IPS-18a (cell line): ENCODE measurements around the gene DDX60.
"Not testable (repeated sequence)": the region's sequence is repeated elsewhere in the genome, so short reads cannot be mapped to it uniquely, and the experiment has no call there.

ENCODE experiments used
- H3K27ac ChIP-seq: one replicate; pipeline ENCODE4 v1.5.1; 2013; ENCODE audit warnings: low read length
- H3K27me3 ChIP-seq: one replicate; pipeline ENCODE4 v1.6.1; 2013; ENCODE audit warnings: mild to moderate bottlenecking, low read length; ENCODE audit not compliant: control insufficient read depth, insufficient read depth
- H3K36me3 ChIP-seq: one replicate; pipeline ENCODE4 v1.6.1; 2013; ENCODE audit warnings: low read depth, low read length; ENCODE audit not compliant: control insufficient read depth
- H3K4me1 ChIP-seq: one replicate; pipeline ENCODE4 v1.6.1; 2013; ENCODE audit warnings: low read depth, low read length; ENCODE audit not compliant: control insufficient read depth
- H3K4me3 ChIP-seq: one replicate; pipeline ENCODE4 v1.5.1; 2013; ENCODE audit warnings: low read length
- H3K9ac ChIP-seq: one replicate; pipeline ENCODE4 v1.6.1; 2013; ENCODE audit warnings: mild to moderate bottlenecking, low read length, moderate library complexity
- H3K9me3 ChIP-seq: one replicate; pipeline ENCODE4 v1.6.1; 2013; ENCODE audit warnings: low read depth, low read length; ENCODE audit not compliant: control insufficient read depth

Gene DDX60

DNA sequence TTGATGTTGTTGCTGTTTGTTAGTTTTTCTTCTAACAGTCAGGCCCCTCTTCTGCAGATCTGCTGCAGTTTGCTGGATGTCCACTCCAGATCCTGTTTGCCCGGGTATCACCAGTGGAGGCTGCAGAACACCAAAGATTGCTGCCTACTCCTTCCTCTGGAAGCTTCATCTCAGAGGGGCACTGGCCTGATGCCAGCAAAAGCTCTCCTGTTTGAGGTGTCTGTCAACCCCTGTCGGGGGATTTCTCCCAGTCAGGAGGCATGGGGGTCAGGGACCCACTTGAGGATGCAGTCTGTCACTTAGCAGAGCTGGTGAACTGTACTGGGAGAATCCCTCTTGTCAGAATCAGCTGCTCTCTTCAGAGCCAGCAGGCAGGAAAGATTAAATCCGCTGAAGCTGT lies 12.0 kb upstream of the DDX60 start:
- H3K9ac ChIP-seq, H3K27me3 ChIP-seq, H3K4me1 ChIP-seq, H3K27ac ChIP-seq, H3K4me3 ChIP-seq, H3K9me3 ChIP-seq, H3K36me3 ChIP-seq: not testable (repeated sequence)

DNA sequence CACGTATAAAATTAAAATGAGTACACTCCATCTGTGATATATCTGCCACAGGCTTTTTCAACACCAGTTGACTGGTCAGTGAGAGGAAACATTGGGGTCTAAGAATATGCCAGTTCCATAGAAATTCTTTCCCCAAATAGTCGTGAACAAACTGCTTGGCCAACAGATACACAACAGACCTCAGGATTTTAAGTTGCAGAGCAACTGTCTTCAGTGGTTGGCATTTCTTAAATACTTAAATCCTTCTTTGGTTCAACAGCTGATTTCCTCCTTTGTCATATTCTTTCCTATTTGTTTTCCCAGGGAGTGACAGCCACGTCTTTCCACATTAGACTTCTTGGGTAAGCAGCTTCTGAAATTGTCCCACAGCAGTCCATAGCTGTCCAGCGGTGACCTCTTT lies 7.0 kb upstream of the DDX60 start:
- Histone ChIP-seq H3K27ac (no peak overlapping the region), H3K36me3 (no peaks in the 10 kb centered on the region), H3K4me3 (no peak overlapping the region), H3K27me3 (no peaks in the 10 kb centered on the region), H3K4me1 (peaks cover under 1% of the 10 kb centered on the region), H3K9ac (no peak overlapping the region), H3K9me3 (no peaks in the 10 kb centered on the region)

DNA sequence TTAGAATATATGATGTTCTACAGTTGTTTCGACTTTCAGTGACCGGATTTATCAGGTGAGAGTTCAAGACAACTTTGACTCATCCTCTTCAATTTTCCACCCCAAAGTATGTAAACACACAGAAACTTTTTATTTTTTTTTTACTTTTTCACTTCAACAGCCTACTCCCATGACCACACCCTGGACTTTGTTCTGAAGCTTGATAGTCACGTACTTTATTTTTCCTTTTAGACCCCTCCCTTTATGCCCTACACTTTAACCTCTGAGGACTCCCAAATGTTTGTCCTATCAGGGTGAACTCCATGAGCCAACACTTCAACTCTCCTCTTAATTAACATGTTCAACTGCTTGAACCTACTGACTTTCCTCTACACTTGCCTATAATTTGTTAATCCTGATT lies 2.5 kb upstream of the DDX60 start:
- Histone ChIP-seq H3K9ac (no peak overlapping the region), H3K27ac (no peak overlapping the region), H3K4me1 (peaks cover 19% of the 10 kb centered on the region), H3K4me3 (no peak overlapping the region), H3K27me3 (no peaks in the 10 kb centered on the region), H3K36me3 (no peaks in the 10 kb centered on the region), H3K9me3 (no peaks in the 10 kb centered on the region)

DNA sequence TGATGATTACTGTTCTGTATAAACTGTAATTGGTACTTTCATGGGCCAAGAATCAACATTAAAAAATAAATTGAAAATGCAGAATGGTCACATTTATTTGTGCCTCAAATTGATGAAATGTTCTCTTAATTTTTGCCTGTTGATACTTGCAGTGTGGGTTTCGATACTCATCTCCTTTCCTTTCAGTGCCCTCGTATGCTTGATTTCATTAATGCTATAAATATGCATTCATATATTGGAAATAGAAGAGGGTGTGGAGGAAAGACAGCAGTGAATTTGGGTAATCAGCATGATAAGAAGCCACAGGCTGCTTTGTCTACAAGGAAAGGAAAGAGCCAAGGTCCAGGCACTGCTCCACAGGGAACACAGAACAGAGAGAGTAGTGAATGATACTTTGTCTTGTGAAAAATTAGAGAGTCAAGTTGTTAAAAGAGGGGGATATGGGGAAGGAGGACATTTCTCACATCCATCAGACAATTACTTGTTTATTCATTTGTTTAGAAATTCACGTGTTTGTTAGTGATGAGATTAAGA lies 1.0 kb upstream of the DDX60 start:
- H3K27me3 ChIP-seq, result no peaks in the 10 kb centered on the region
- peaks cover 19% of the 10 kb centered on the region for H3K4me1 ChIP-seq

DNA sequence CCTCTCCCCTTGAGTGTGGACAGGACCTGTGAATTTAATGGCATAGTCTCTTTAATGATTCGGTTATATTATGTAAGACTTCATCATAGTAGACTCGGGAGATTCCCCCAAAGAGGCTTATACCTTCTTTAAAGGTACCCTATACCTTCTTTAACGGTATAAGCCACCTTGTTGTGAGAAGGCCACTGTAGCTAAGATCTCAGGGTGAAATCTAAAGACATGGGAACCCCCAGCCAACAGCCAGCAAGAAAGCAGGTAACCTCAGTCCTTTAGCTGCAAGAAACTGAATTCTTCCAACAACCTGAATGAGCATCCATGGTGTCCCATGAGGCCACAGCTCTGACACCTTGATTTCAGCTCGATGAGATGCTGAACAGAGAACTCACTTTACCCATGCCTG lies 931 bp downstream of the DDX60 start:
- no peak overlapping the region for H3K27ac ChIP-seq
- H3K9ac ChIP-seq, result no peak overlapping the region
- peak overlapping the region; percentile 72 for H3K4me3 ChIP-seq

More for the DNA sequence above, 1.0 kb upstream of the DDX60 start:
- no peak overlapping the region for H3K9ac ChIP-seq
- no peaks in the 10 kb centered on the region for H3K9me3 ChIP-seq
- H3K36me3 ChIP-seq, result no peaks in the 10 kb centered on the region
- no peak overlapping the region for H3K27ac ChIP-seq
- no peak overlapping the region for H3K4me3 ChIP-seq

DNA sequence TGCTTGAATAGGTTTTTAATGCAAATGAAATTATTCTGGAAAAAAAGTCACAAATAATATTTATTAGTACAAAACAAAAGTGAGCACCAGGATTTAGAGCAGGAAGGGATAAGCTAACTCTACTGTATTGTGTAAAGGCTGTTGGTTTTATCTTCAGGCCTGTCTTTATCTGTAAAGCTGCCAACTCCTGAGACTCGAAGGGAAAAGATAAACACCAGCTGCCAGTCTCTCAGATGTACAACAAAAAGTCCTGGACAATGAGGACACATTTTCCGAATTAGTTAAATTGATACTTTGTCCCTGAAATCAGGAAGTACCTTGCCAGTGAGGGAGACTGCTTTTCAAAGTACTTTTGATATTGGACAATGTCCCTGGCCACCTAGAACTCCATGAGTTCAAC lies 8.8 kb downstream of the DDX60 start:
- Histone ChIP-seq H3K27ac (no peak overlapping the region), H3K27me3 (no peaks in the 10 kb centered on the region), H3K9ac (no peak overlapping the region), H3K36me3 (no peaks in the 10 kb centered on the region), H3K9me3 (no peaks in the 10 kb centered on the region), H3K4me3 (no peak overlapping the region), H3K4me1 (peaks cover 3% of the 10 kb centered on the region)

More for the DNA sequence above, 931 bp downstream of the DDX60 start:
- Histone ChIP-seq H3K27me3 (no peaks in the 10 kb centered on the region), H3K9me3 (no peaks in the 10 kb centered on the region), H3K36me3 (no peaks in the 10 kb centered on the region), H3K4me1 (peaks cover 22% of the 10 kb centered on the region)

DNA sequence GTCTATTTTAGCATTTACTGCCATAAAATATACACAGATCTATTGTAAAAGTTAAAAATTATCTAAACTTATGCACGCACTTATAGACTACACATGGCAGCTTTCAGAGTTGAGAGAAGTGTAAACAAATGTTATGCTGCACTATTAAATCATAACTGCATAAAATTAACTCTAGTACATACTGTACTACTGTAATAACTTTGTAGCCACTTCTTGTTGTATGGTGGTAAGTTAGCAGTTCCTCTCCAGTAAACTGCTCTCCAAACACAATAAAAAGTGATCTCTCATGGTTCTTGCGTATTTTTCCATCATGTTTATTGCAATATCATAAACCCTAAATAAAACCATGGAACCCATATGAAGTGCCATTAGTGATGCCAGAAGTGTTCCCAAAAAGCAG lies 9.6 kb downstream of the DDX60 start:
- Histone ChIP-seq H3K9ac (no peak overlapping the region), H3K4me1 (peaks cover under 1% of the 10 kb centered on the region), H3K9me3 (no peaks in the 10 kb centered on the region), H3K36me3 (no peaks in the 10 kb centered on the region), H3K27me3 (no peaks in the 10 kb centered on the region), H3K4me3 (no peak overlapping the region), H3K27ac (no peak overlapping the region)

DNA sequence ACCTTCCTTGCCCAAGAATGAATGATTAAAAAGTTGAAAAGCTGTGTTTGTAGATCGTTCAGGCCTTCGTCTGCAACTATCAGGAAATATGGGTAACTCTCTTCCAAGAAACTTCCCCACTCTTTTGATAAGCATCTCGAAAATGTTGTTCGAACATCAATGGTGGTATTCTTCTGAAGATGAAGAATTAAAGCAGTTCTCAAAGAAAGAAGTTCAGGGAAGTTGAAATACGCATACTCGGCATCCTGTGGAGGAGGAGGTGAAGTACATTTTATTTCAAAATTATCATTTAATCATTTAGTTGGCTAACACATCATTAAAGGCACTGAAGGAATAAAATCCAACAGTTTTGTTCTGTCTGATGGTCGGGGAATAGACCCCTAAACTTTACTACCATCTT lies 12.1 kb downstream of the DDX60 start:
- H3K27ac ChIP-seq, result no peak overlapping the region
- H3K9me3 ChIP-seq, result no peaks in the 10 kb centered on the region

DNA sequence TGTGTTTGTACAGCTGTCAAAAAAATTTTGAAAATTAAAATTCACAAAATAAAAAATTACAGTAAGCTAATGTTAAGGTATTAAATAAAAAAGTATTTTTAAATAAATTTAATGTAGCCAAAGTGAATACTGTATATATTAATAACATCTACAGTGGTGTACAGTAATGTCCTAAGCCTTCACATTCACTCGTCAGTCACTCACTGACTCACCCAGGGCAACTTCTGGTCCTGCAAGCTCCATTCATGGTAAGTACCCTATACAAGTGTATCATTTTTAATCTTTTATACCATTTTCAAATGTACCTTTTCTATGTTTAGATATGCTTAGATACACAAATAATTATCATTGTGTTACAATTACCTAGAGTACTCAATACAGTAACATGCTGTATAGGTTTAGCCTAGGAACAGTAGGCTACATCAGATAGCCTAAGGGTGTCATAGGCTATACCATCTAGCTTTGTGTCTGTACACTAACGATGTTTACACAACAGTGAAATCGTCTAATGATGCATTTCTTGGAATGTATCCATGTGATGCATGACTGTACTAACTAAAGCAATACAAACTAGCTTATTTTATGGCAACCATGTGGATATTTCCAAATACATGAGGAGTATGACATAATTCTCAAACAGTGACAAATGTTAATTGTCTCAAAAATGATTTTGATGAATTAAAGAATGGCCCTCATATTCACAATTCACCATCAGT lies 13.7 kb downstream of the DDX60 start:
- Histone ChIP-seq H3K27me3 (no peaks in the 10 kb centered on the region), H3K9me3 (no peaks in the 10 kb centered on the region)

More for the DNA sequence above, 12.1 kb downstream of the DDX60 start:
- H3K4me1 ChIP-seq, result no peaks in the 10 kb centered on the region
- no peak overlapping the region for H3K9ac ChIP-seq
- no peak overlapping the region for H3K4me3 ChIP-seq
- no peaks in the 10 kb centered on the region for H3K27me3 ChIP-seq
- no peaks in the 10 kb centered on the region for H3K36me3 ChIP-seq

DNA sequence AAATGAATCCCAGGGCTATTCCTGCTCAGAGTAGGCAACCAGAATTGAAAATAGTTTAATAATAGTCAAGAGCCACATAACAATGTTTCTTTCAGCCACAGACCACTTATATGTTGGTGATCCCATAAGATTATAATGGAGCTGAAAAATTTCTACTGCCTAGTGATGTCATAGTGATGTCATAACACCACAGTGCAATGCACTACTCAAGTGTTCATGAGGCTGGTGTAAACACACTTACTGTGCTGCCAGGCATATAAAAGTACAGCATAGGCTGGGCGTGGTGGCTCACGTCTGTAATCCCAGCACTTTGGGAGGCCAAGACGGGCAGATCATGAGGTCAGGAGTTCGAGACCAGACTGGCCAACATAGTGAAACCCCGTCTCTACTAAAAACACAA lies 15.1 kb downstream of the DDX60 start:
- H3K4me3 ChIP-seq, H3K27ac ChIP-seq, H3K9me3 ChIP-seq, H3K36me3 ChIP-seq, H3K27me3 ChIP-seq, H3K9ac ChIP-seq, H3K4me1 ChIP-seq: not testable (repeated sequence)

More for the DNA sequence above, 13.7 kb downstream of the DDX60 start:
- Histone ChIP-seq H3K4me1 (no peaks in the 10 kb centered on the region), H3K36me3 (no peaks in the 10 kb centered on the region), H3K27ac (no peak overlapping the region), H3K9ac (no peak overlapping the region), H3K4me3 (no peak overlapping the region)

DNA sequence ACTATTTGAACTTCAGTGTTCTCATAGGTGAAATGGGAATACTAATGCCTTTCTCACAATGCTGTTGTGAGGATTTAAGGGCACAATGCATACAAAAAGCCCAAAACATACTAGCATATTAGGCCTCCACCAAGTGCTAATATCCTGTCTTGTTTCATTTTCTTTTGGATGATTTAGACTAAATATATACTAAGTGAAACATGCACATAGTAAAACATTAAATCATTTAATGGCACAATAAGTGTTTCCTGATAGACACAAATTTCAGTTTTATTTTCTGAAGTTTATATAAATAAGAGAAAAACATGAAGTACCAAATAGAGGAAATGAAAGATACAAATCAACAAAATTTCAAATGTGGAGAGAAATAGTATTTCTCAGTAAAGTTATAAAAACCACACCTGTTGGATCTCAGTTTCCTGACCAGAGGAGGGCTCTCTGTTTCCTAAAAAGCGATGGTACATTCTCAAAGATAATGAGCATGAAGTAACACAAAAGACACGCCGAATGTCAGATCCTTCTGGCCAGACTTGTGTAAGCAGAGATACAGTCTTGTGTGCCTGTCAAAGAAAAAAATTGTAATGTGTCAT lies 25.1 kb downstream of the DDX60 start:
- no peaks in the 10 kb centered on the region for H3K27me3 ChIP-seq
- no peaks in the 10 kb centered on the region for H3K36me3 ChIP-seq
- H3K9me3 ChIP-seq, result no peaks in the 10 kb centered on the region
- no peak overlapping the region for H3K9ac ChIP-seq
- no peak overlapping the region for H3K4me3 ChIP-seq
- H3K4me1 ChIP-seq, result no peaks in the 10 kb centered on the region
- no peak overlapping the region for H3K27ac ChIP-seq

DNA sequence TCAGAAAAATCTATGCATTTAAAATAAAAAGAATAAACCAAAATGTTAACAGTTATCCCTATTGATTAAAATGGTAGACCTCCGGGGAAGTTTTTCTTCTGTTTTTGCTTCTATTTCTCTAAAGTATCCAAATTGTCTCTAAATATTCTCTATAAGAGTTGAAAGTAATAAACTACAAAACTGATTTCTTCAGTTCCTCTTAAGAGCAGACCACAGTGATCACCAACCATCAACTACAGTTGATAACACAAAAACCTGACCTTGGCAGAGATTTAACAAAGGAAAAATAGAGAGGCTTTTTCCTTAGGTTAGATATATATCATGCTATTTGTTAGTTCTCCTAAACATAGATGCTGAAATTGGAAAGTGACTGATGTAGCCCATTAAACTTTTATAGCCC lies 27.3 kb downstream of the DDX60 start:
- H3K4me1 ChIP-seq, result no peaks in the 10 kb centered on the region
- no peaks in the 10 kb centered on the region for H3K27me3 ChIP-seq
- no peak overlapping the region for H3K27ac ChIP-seq
- no peak overlapping the region for H3K4me3 ChIP-seq
- H3K9me3 ChIP-seq, result no peaks in the 10 kb centered on the region
- no peak overlapping the region for H3K9ac ChIP-seq
- no peaks in the 10 kb centered on the region for H3K36me3 ChIP-seq
